AG08395 (cell line): ENCODE measurements around the gene RNMT.

Experiments used
- DNase-seq: peaks from one replicate; pipeline ENCODE4 v3.0.0; 2012; ENCODE audit warnings: mixed read lengths, low spot score

The RNMT gene

GRCh38 chr18:13811993-13812392 is 85.5 kb downstream of the RNMT start:
- peak; percentile 21 for DNase-seq

DNA sequence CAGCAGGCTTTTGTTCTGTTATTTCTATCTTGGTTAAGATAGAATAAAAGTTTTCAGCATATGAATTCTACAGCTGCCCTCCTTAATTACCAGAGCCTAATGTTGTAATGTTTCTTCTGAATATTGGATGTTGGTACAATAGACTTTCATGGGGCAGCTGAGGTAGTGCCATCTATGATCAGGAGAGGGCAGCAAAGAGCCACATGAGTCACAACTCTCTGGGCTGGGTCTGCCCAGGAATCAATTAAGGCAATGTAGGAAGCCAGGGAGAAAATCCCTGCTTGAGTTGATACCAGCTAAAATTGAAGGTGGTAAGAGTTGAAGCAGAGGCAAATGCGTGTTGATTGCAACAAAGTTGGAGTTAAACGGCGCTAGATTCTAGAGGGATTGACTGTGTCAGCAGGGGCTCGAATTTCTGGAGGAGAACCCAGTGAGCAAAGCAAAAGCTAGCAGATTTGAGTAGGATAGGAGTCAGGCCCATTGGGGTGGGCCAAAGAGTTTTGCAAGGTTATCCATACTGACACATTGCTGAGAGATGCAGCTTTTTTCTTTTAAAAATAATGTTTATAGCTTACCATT is 86.9 kb downstream of the RNMT start:
- DNase-seq, result peak; percentile 86
